SU-DHL-6 (cell line): ENCODE results near the gene CCDC187.

ENCODE experiments used
- EZH2phosphoT487 ChIP-seq: fragments of 200-600 bp; sonication (generic), shearing (Covaris generic); conservative IDR thresholded peaks from 2 replicates; pipeline ENCODE4 v1.6.1; 2018; ENCODE audit warnings: mild to moderate bottlenecking, antibody characterized with exemption, low read length, moderate library complexity, mixed read lengths
- TF ChIP-seq, protein P1 (sequence below): fragments of 200-600 bp; sonication (generic); IDR thresholded peaks from one replicate; pipeline ENCODE4 v1.5.1; 2017; ENCODE audit warnings: antibody characterized with exemption, mild to moderate bottlenecking, low read length, moderate library complexity; ENCODE audit not compliant: insufficient read depth, poor library complexity, severe bottlenecking

DNA sequence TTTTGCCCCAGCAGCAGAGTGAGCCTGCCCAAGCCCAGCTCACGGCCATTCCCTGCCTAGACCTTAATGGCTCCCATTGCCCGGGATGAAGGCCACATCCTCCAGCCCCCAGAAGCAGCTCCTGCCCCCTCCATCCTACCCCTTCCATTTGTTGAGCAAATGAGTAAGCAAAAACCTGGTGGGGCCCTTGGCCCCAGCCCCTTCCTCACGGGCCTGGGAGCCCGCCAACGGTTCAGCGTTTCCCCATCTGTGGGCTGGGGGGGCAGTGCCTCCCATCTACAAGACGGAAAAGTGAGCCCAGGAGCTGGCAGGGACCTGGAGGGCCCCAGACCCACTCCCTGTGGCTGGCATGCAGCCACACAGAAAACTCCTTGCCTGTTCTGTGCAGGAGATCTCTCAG is 4.4 kb downstream of the CCDC187 start:
- TF ChIP-seq, protein P1, sequence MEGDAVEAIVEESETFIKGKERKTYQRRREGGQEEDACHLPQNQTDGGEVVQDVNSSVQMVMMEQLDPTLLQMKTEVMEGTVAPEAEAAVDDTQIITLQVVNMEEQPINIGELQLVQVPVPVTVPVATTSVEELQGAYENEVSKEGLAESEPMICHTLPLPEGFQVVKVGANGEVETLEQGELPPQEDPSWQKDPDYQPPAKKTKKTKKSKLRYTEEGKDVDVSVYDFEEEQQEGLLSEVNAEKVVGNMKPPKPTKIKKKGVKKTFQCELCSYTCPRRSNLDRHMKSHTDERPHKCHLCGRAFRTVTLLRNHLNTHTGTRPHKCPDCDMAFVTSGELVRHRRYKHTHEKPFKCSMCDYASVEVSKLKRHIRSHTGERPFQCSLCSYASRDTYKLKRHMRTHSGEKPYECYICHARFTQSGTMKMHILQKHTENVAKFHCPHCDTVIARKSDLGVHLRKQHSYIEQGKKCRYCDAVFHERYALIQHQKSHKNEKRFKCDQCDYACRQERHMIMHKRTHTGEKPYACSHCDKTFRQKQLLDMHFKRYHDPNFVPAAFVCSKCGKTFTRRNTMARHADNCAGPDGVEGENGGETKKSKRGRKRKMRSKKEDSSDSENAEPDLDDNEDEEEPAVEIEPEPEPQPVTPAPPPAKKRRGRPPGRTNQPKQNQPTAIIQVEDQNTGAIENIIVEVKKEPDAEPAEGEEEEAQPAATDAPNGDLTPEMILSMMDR, result no peak
- TF ChIP-seq EZH2phosphoT487, result no peak
